Ovary (tissue), 9 donors: ENCODE data around the gene PCDHGB2. TPM values are rescaled to one million over a fixed set of nuclear protein-coding genes. Genes with fewer than 3 reads are reported as not detected.
"Not testable (repeated sequence)": the region's sequence is repeated elsewhere in the genome, so short reads cannot be mapped to it uniquely, and the experiment has no call there.

Experiments
- DNase-seq, 5 donors: peaks; one replicate each; pipeline ENCODE4 v3.0.0-alpha.2; 2019 to 2020
- H3K27ac ChIP-seq, 2 donors: fragments of 200-600 bp; one replicate each; pipeline versions ENCODE4 v1.5.1 to v1.8.0; 2019 to 2022
- H3K27me3 ChIP-seq: fragments of 200-600 bp; one replicate; pipeline ENCODE4 v1.8.0; 2022
- H3K36me3 ChIP-seq: fragments of 200-600 bp; sonication (generic); one replicate; pipeline ENCODE4 v1.5.1; 2019
- H3K4me1 ChIP-seq: one replicate; pipeline ENCODE4 v1.8.1; 2013; ENCODE audit warnings: mild to moderate bottlenecking, moderate library complexity; ENCODE audit not compliant: insufficient read depth
- H3K4me3 ChIP-seq: fragments of 200-600 bp; sonication (generic); one replicate; pipeline ENCODE4 v1.5.1; 2017
- H3K9me3 ChIP-seq, 2 donors: fragments of 200-600 bp in 1 of 2; sonication (generic) in 1 of 2; one replicate each; pipeline versions ENCODE4 v1.5.1 to v1.8.1; 2013 to 2019; ENCODE audit warnings: mild to moderate bottlenecking in 1 of 2, moderate library complexity in 1 of 2
- CTCF ChIP-seq, 3 donors: fragments of 450-650 bp in 2 of 3; fragments of 200-600 bp in 1 of 3; IDR thresholded peaks; one replicate each; pipeline versions ENCODE4 v1.5.1 to v1.8.0; 2016 to 2022; ENCODE audit warnings: antibody characterized with exemption in 3 of 3, mild to moderate bottlenecking in 1 of 3
- EP300 ChIP-seq: sonication (generic); formaldehyde crosslinking; IDR thresholded peaks from one replicate; pipeline ENCODE4 v1.6.1; 2017; ENCODE audit warnings: antibody characterized with exemption
- POLR2A ChIP-seq: fragments of 450-650 bp; IDR thresholded peaks from one replicate; pipeline ENCODE4 v1.6.1; 2017; ENCODE audit warnings: antibody characterized with exemption, mild to moderate bottlenecking, moderate library complexity
- WGBS, 3 donors: extraction: QIAGEN DNeasy Blood & Tissue Kit in 1 of 3; methylation state at CpG; one replicate each; pipeline versions ENCODE4 v1.1.5 to v1.1.7; 2013 to 2017; 5-methylcytosine and 5-hydroxymethylcytosine counted together
- intact Hi-C, 4 donors: fragments of 100-400 bp; cut with DNase I; formaldehyde crosslinking; loops; one replicate each; pipeline versions ENCODE4 v1.11.0 to v1.15.1; 2022 to 2023
- polyA plus RNA-seq, 2 donors: library from polyadenylated mRNA; stranded (reverse); fragments of 200-250 nt in 1 of 2; fragments of 350-450 nt in 1 of 2; fragmentation: Illumina TruSeq in 1 of 2; extraction: RNeasy Lipid Tissue Mini Kit (QIAGEN cat#74804) in 1 of 2; gene quantifications; one replicate each; pipeline ENCODE4 v1.2.3, GENCODE V29; 2013 to 2014
- total RNA-seq, 7 donors: library from RNA; depleted of rRNA in 2 of 7; stranded (reverse); fragments of >200 nt in 2 of 7; fragmentation: NEBNext Ultra II Directional in 3 of 7; extraction: Animal tissue kit (Norgen Biotek cat#: 25700) in 3 of 7; gene quantifications; one replicate each; pipeline versions ENCODE4 v1.1.0 to v1.2.4, GENCODE V29; 2016 to 2023
- donor health status: DM: no; HTN: no; CAD: no; lungs with moderate emphysema.
- donor health status: DM: no; HTN: no; CAD: no.
- donor health status: Bipolar disorder and iron deficiency.
- donor health status: DM: yes; HTN: yes; CAD: no.
- donor health status: DM: no; HTN: no; CAD: no.
- donor health status: DM: yes; HTN: yes; CAD: no.

Gene PCDHGB2
- total and polyA plus RNA-seq, 9 donors: 1.9 to 11.9 (median 7.4) TPM

- no peaks in the 10 kb centered on the region for H3K36me3 ChIP-seq
- intact Hi-C loops: no loop called here
- H3K9me3 ChIP-seq: peaks cover 5 to 51% of the 10 kb centered on the region in 2 donors
- peak within 1 kb of the TSS; percentile 23 for H3K4me3 ChIP-seq
- TF ChIP-seq EP300: no peak
- no peak for TF ChIP-seq POLR2A
- peak in 2 of 3 donors; percentile 20 to 28 for TF ChIP-seq CTCF (IDR thresholded peaks at IDR 0.05)
- no peaks in the 10 kb centered on the region for H3K27me3 ChIP-seq
- no peak for DNase-seq
- whole genome bisulfite sequencing, 3 donors: 11 to 16% (median 14%) methylated on average over 27 of the region's 27 CpGs
- no peaks in the 10 kb centered on the region for H3K4me1 ChIP-seq
- no peak within 1 kb of the TSS for H3K27ac ChIP-seq
Observed at GRCh38 chr5:141373673-141374317, 14.0 kb downstream of the PCDHGB2 start, which contains the start of gene PCDHGA6. PCDHGA6 (plus strand) TSS chr5:141373891; CDS start chr5:141374084, 193 bp downstream.

- TF ChIP-seq EP300 (no peak), POLR2A (no peak), CTCF (IDR thresholded peaks at IDR 0.05) (no peak)
- intact Hi-C loops: no loop called here
- H3K4me3 ChIP-seq: peak overlapping the region; percentile 23
Observed at GRCh38 chr5:141374627-141375026, 14.8 kb downstream of the PCDHGB2 start.

GRCh38 chr5:141375444-141376155, 15.8 kb downstream of the PCDHGB2 start:
- H3K36me3 ChIP-seq, H3K27ac ChIP-seq, H3K4me3 ChIP-seq, H3K27me3 ChIP-seq, intact Hi-C loops, H3K4me1 ChIP-seq, DNase-seq: not testable (repeated sequence)
- 34 to 57% (median 39%) methylated on average over 15 to 42 of the region's 48 CpGs for WGBS, 3 donors
- peaks cover 5 to 43% of the 10 kb centered on the region in 2 donors for H3K9me3 ChIP-seq

More at GRCh38 chr5:141374627-141375026, 14.8 kb downstream of the PCDHGB2 start:
- peaks cover 5 to 51% of the 10 kb centered on the region in 2 donors for H3K9me3 ChIP-seq
- 55 to 66% (median 58%) methylated on average over 14 of the region's 14 CpGs for WGBS, 3 donors
- no peaks in the 10 kb centered on the region for H3K4me1 ChIP-seq
- no peak for DNase-seq
- no peaks in the 10 kb centered on the region for H3K27me3 ChIP-seq
- no peak overlapping the region for H3K27ac ChIP-seq
- H3K36me3 ChIP-seq: no peaks in the 10 kb centered on the region

GRCh38 chr5:141382469-141383294, 22.9 kb downstream of the PCDHGB2 start, which contains the start of gene PCDHGA7:
PCDHGA7 (plus strand) TSS chr5:141382742; CDS start chr5:141382900, 158 bp downstream.
- TF ChIP-seq EP300: no peak
- no peak for TF ChIP-seq CTCF (IDR thresholded peaks at IDR 0.05)
- no peak for TF ChIP-seq POLR2A
- H3K4me3 ChIP-seq: no peak within 1 kb of the TSS
- intact Hi-C loops: no loop called here
- no peaks in the 10 kb centered on the region for H3K4me1 ChIP-seq
- DNase-seq: no peak
- H3K9me3 ChIP-seq: peaks cover 12 to 35% of the 10 kb centered on the region in 2 donors
- H3K27ac ChIP-seq: no peak within 1 kb of the TSS
- H3K27me3 ChIP-seq: no peaks in the 10 kb centered on the region
- no peaks in the 10 kb centered on the region for H3K36me3 ChIP-seq
- 12 to 16% (median 14%) methylated on average over 35 to 37 of the region's 37 CpGs for WGBS, 3 donors
